ENCODE results near the gene ADGRF1. TPM values are rescaled to one million over a fixed set of nuclear protein-coding genes. Genes with fewer than 3 reads are reported as not detected.
A peak's percentile ranks its signal among the peaks of the same experiment; 100 is the strongest.

Gene ADGRF1
- total and polyA plus RNA-seq, 2 donors from 2014 or later, result 28.6 to 58.8 TPM

DNA sequence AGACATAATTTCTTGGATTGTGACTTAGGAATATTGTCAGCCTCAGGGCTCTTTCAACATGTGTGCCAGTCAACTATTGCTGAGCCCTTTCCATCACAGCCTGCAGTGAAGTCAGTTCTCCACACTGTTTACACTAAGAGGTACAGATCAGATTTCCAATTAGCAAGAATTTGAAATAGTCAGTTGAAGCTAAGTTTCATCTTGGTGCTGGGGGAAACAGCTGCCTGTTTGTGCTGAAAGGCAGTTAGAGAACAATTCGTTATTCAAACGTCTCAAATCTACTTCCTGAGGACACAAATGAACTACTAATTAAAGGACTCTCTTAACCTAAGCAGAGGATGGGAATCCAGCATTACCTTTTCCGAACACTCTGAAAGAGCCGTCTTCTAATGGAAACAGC is 25.9 kb downstream of the ADGRF1 start:
- H3K9ac ChIP-seq (ENCODE audit: low read length in 3 of 3), result no peak overlapping the region
- no peak for FAIRE-seq
- intact Hi-C loops (cut with DNase I), result no loop called here
- DNase-seq, result peak in 2 of 5 donors; percentile 44 to 57
- TF ChIP-seq, protein P1, sequence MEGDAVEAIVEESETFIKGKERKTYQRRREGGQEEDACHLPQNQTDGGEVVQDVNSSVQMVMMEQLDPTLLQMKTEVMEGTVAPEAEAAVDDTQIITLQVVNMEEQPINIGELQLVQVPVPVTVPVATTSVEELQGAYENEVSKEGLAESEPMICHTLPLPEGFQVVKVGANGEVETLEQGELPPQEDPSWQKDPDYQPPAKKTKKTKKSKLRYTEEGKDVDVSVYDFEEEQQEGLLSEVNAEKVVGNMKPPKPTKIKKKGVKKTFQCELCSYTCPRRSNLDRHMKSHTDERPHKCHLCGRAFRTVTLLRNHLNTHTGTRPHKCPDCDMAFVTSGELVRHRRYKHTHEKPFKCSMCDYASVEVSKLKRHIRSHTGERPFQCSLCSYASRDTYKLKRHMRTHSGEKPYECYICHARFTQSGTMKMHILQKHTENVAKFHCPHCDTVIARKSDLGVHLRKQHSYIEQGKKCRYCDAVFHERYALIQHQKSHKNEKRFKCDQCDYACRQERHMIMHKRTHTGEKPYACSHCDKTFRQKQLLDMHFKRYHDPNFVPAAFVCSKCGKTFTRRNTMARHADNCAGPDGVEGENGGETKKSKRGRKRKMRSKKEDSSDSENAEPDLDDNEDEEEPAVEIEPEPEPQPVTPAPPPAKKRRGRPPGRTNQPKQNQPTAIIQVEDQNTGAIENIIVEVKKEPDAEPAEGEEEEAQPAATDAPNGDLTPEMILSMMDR (IDR thresholded peaks at IDR 0.05; ENCODE audit: borderline replicate concordance, extremely low read depth, insufficient read depth), result no peak
- H3K4me3 ChIP-seq (ENCODE audit: low read length in 3 of 3), result no peak overlapping the region
- H3K9me3 ChIP-seq (ENCODE audit: control insufficient read depth in 2 of 3, insufficient read depth in 1 of 3, low read length in 3 of 3), result no peaks in the 10 kb centered on the region
- H3K4me1 ChIP-seq (ENCODE audit: control insufficient read depth in 2 of 3, insufficient read depth in 2 of 3, low read depth in 1 of 3, low read length in 3 of 3), result no peaks in the 10 kb centered on the region
- no peak overlapping the region for H3K27ac ChIP-seq (ENCODE audit: low read depth in 2 of 2, low read length in 2 of 2)
- no peaks in the 10 kb centered on the region for H3K36me3 ChIP-seq (ENCODE audit: control insufficient read depth in 2 of 3, insufficient read depth in 3 of 3, low read length in 3 of 3)
- no peaks in the 10 kb centered on the region for H3K27me3 ChIP-seq (ENCODE audit: control insufficient read depth, insufficient read depth, low read length)

DNA sequence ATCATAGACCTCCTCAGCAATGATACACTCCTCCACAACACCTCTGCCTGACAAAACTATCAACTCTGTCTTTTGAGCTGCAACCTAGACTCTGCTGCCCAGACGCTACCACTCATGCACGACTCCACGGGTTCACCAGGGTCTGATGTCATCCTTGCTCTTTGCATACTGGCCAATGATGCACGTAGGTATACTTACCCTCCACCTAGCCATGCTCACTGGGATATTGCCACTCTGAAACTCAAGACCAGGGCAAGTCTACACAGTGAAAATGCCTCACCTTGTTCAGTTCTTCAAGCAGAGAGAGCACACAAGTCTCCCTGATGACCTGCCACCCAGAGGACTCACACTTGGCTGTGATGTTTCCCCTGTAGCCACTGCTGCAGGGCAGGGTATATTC is 27.7 kb downstream of the ADGRF1 start:
- no peaks in the 10 kb centered on the region for H3K4me1 ChIP-seq (ENCODE audit: control insufficient read depth in 2 of 3, insufficient read depth in 2 of 3, low read depth in 1 of 3, low read length in 3 of 3)
- H3K27ac ChIP-seq (ENCODE audit: low read depth in 2 of 2, low read length in 2 of 2), result no peak overlapping the region
- H3K36me3 ChIP-seq (ENCODE audit: control insufficient read depth in 2 of 3, insufficient read depth in 3 of 3, low read length in 3 of 3), result no peaks in the 10 kb centered on the region
- intact Hi-C loops (cut with DNase I), result no loop called here
- DNase-seq (no peak), FAIRE-seq (no peak)
- no peaks in the 10 kb centered on the region for H3K27me3 ChIP-seq (ENCODE audit: control insufficient read depth, insufficient read depth, low read length)
- no peak overlapping the region for H3K4me3 ChIP-seq (ENCODE audit: low read length in 3 of 3)
- H3K9ac ChIP-seq (ENCODE audit: low read length in 3 of 3), result no peak overlapping the region
- H3K9me3 ChIP-seq (ENCODE audit: control insufficient read depth in 2 of 3, insufficient read depth in 1 of 3, low read length in 3 of 3), result no peaks in the 10 kb centered on the region
- TF ChIP-seq, protein P1 (IDR thresholded peaks at IDR 0.05; ENCODE audit: borderline replicate concordance, extremely low read depth, insufficient read depth), result no peak

DNA sequence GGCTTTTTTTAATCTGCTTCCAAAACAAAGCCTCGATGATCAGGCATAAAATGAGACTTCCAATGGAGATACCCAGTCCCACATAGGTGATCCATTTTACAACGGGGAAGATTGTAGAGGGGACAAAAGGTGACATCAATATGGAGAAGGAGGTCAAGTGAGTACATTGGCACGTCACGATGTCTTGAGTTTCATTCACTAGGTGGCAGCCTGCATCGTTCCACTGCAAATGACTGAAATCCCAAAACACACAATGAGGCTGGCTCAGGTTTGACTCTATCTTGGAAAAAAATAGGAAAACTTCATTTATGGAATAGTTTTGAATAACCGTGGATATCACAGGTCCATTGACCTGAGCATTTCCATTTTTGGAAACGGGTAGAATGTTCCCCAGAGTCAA is 32.5 kb downstream of the ADGRF1 start:
- DNase-seq (no peak), FAIRE-seq (no peak)
- Histone ChIP-seq H3K27me3 (ENCODE audit: control insufficient read depth, insufficient read depth, low read length) (no peaks in the 10 kb centered on the region), H3K4me1 (ENCODE audit: control insufficient read depth in 2 of 3, insufficient read depth in 2 of 3, low read depth in 1 of 3, low read length in 3 of 3) (no peaks in the 10 kb centered on the region), H3K27ac (ENCODE audit: low read depth in 2 of 2, low read length in 2 of 2) (no peak overlapping the region), H3K9me3 (ENCODE audit: control insufficient read depth in 2 of 3, insufficient read depth in 1 of 3, low read length in 3 of 3) (no peaks in the 10 kb centered on the region), H3K9ac (ENCODE audit: low read length in 3 of 3) (no peak overlapping the region), H3K4me3 (ENCODE audit: low read length in 3 of 3) (no peak overlapping the region), H3K36me3 (ENCODE audit: control insufficient read depth in 2 of 3, insufficient read depth in 3 of 3, low read length in 3 of 3) (peaks cover 0 to 2% (median 0%) of the 10 kb centered on the region in 3 donors)
- intact Hi-C loops (cut with DNase I), result no loop called here
- TF ChIP-seq, protein P1 (IDR thresholded peaks at IDR 0.05; ENCODE audit: borderline replicate concordance, extremely low read depth, insufficient read depth), result peak; percentile 24

DNA sequence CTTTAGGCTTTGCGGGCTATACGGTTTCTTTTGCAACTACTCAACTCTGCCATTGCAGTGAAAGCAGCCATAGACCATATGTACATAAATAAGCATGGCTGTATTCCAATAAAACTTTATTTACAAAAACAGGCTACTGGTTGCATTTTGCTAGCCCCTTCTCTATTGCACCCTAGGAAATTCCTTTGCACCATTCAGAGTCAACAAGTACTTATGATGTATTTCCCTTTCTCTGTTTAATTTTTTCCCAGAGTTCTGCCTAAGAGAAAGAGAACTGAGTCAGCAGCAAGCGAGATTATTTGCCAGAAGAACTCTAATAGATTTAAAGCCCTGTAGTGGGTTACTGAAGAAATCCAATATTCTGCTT is 33.8 kb downstream of the ADGRF1 start:
- Histone ChIP-seq H3K4me1 (ENCODE audit: control insufficient read depth in 2 of 3, insufficient read depth in 2 of 3, low read depth in 1 of 3, low read length in 3 of 3) (no peaks in the 10 kb centered on the region), H3K9ac (ENCODE audit: low read length in 3 of 3) (no peak overlapping the region), H3K27me3 (ENCODE audit: control insufficient read depth, insufficient read depth, low read length) (no peaks in the 10 kb centered on the region), H3K27ac (ENCODE audit: low read depth in 2 of 2, low read length in 2 of 2) (no peak overlapping the region), H3K9me3 (ENCODE audit: control insufficient read depth in 2 of 3, insufficient read depth in 1 of 3, low read length in 3 of 3) (no peaks in the 10 kb centered on the region), H3K36me3 (ENCODE audit: control insufficient read depth in 2 of 3, insufficient read depth in 3 of 3, low read length in 3 of 3) (peaks cover 0 to 2% (median 0%) of the 10 kb centered on the region in 3 donors), H3K4me3 (ENCODE audit: low read length in 3 of 3) (no peak overlapping the region)
- intact Hi-C loops (cut with DNase I), result no loop called here
- DNase-seq (no peak), FAIRE-seq (no peak)
- TF ChIP-seq, protein P1 (IDR thresholded peaks at IDR 0.05; ENCODE audit: borderline replicate concordance, extremely low read depth, insufficient read depth), result no peak
